ENCODE measurements around the gene TSPAN5.

DNA sequence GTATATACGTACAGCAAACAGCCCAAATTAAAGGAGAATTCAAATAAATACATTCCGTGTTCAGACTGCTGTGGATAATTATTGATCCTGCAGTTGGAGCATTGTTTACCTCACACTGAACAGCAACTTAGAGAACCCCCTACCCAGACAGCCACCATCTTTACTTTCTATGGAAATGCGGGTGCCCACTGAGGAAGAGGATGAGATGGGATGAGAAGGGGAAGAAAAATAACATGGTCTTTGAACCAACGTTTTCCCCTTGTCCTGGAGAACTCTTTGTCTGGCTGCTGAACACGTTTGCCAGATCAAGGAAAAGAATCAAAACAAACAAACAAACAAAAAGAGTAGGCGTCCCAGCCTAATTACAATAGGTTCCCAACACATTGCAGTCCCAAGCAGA is 1.5 kb downstream of the TSPAN5 start:
- TF ChIP-seq CTCF (optimal IDR thresholded peaks at IDR 0.05 in 1 of 3, IDR thresholded peaks at IDR 0.05 in 1 of 3, conservative IDR thresholded peaks at IDR 0.05 in 1 of 3; ENCODE audit: extremely low read depth in 1 of 3, insufficient read depth in 2 of 3, low read length in 3 of 3) (no peak), EZH2 (IDR thresholded peaks at IDR 0.05; ENCODE audit: low read length) (no peak)
